ENCODE data around the gene SCAMP5.

GRCh38 chr15:74997141-74997540, 1.8 kb downstream of the SCAMP5 start:
- TF ChIP-seq, protein P1, sequence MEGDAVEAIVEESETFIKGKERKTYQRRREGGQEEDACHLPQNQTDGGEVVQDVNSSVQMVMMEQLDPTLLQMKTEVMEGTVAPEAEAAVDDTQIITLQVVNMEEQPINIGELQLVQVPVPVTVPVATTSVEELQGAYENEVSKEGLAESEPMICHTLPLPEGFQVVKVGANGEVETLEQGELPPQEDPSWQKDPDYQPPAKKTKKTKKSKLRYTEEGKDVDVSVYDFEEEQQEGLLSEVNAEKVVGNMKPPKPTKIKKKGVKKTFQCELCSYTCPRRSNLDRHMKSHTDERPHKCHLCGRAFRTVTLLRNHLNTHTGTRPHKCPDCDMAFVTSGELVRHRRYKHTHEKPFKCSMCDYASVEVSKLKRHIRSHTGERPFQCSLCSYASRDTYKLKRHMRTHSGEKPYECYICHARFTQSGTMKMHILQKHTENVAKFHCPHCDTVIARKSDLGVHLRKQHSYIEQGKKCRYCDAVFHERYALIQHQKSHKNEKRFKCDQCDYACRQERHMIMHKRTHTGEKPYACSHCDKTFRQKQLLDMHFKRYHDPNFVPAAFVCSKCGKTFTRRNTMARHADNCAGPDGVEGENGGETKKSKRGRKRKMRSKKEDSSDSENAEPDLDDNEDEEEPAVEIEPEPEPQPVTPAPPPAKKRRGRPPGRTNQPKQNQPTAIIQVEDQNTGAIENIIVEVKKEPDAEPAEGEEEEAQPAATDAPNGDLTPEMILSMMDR (IDR thresholded peaks at IDR 0.05), result no peak
- TF ChIP-seq, protein P2, sequence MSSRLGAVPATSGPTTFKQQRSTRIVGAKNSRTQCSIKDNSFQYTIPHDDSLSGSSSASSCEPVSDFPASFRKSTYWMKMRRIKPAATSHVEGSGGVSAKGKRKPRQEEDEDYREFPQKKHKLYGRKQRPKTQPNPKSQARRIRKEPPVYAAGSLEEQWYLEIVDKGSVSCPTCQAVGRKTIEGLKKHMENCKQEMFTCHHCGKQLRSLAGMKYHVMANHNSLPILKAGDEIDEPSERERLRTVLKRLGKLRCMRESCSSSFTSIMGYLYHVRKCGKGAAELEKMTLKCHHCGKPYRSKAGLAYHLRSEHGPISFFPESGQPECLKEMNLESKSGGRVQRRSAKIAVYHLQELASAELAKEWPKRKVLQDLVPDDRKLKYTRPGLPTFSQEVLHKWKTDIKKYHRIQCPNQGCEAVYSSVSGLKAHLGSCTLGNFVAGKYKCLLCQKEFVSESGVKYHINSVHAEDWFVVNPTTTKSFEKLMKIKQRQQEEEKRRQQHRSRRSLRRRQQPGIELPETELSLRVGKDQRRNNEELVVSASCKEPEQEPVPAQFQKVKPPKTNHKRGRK (CRISPR knock-in tag; IDR thresholded peaks at IDR 0.05; ENCODE audit: borderline replicate concordance), result no peak
- TF ChIP-seq TP53 (CRISPR knock-in tag; IDR thresholded peaks at IDR 0.05) (no peak), FOXK1 (CRISPR knock-in tag; IDR thresholded peaks at IDR 0.05) (no peak), ESRRA (CRISPR knock-in tag; IDR thresholded peaks at IDR 0.05; ENCODE audit: borderline replicate concordance) (no peak), EMX1 (CRISPR knock-in tag; IDR thresholded peaks at IDR 0.05) (no peak)

Data from WTC11 (cell line).